C4-2B (cell line): ENCODE measurements around the gene MORN1.

Source experiments
- CTCF ChIP-seq: fragments of 450-650 bp; conservative IDR thresholded peaks from 2 replicates; pipeline ENCODE4 v1.5.1; 2017; ENCODE audit warnings: mild to moderate bottlenecking
- ZFX ChIP-seq: fragments of 450-650 bp; IDR thresholded peaks from 2 replicates; pipeline ENCODE4 v1.6.1; 2017

GRCh38 chr1:2304282-2304681, 87.1 kb downstream of the MORN1 start:
- no peak for TF ChIP-seq CTCF
- no peak for TF ChIP-seq ZFX
